ENCODE data around the gene EIF4A3.
A peak's percentile ranks its signal among the peaks of the same experiment; 100 is the strongest.

DNA sequence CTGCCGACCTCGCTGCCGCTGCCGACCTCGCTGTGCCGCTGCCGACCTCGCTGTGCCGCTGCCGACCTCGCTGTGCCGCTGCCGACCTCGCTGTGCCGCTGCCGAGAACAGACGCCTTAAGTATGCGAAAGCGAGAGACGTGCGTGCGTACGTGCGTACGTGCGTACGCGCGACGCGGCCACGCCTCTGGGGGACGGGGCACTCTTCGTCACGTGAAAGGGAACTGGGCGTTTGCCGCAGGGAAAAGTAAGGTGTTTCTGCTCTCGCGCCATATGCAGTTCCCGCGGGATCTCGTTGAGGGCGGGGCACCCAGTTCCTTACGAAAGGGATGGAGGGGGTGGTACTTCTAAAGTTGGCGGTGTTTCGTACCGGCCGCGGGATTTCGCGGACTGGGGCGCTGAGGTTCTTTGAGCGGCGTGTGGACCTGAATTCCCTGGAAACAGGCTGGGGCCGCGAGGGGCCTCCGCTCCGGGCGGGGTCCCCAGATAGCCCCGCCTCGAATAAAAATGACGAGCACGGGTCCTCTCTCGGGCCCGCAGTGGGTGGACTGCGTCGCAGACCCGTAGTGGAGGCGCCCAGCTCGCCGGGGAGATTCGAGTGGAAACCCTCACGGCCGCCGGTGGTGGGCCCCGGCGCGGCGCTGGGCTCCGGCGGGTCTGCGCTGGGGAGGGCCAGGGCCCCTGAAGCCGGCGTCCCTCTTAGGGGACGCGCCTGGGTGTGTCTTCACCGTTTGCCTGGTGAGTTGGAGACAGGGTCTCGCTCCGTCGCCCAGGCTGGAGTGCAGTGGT, at the start of gene EIF4A3:
- TF ChIP-seq, protein P1, sequence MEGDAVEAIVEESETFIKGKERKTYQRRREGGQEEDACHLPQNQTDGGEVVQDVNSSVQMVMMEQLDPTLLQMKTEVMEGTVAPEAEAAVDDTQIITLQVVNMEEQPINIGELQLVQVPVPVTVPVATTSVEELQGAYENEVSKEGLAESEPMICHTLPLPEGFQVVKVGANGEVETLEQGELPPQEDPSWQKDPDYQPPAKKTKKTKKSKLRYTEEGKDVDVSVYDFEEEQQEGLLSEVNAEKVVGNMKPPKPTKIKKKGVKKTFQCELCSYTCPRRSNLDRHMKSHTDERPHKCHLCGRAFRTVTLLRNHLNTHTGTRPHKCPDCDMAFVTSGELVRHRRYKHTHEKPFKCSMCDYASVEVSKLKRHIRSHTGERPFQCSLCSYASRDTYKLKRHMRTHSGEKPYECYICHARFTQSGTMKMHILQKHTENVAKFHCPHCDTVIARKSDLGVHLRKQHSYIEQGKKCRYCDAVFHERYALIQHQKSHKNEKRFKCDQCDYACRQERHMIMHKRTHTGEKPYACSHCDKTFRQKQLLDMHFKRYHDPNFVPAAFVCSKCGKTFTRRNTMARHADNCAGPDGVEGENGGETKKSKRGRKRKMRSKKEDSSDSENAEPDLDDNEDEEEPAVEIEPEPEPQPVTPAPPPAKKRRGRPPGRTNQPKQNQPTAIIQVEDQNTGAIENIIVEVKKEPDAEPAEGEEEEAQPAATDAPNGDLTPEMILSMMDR (IDR thresholded peaks at IDR 0.05; ENCODE audit: borderline replicate concordance, extremely low read depth, low read length, poor library complexity, severe bottlenecking), result peak; percentile 25
- TF ChIP-seq EZH2 (IDR thresholded peaks at IDR 0.05; ENCODE audit: borderline replicate concordance, low read depth, low read length, severe bottlenecking), result no peak

Data from DND-41 (cell line).